ENCODE measurements around the gene HRH3. TPM values are rescaled to one million over a fixed set of nuclear protein-coding genes. Genes with fewer than 3 reads are reported as not detected.
A peak's percentile ranks its signal among the peaks of the same experiment; 100 is the strongest.

The HRH3 gene
- total RNA-seq, 1 donor: not detected

DNA sequence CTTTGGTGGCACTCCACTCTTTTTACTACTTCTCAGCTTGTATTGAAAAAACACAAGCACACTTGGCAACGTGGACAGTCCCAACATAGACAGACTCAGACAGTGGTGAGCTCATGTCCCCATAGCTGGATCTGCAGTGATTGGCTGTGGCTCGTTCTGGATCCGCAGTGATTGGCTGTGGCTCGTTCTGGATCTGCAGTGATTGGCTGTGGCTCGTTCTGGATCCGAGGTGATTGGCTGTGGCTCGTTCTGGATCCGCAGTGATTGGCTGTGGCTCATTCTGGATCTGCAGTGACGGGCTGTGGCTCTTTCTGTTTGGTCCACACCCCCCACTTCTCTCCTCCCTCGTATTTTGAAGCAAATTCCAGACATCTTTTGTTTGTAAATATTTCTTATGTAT, 46.3 kb upstream of the HRH3 start:
- no peak overlapping the region for H3K4me3 ChIP-seq (ENCODE audit: low read depth, low read length)
- DNase-seq (ENCODE audit: low read depth): no peak
- TF ChIP-seq CTCF (IDR thresholded peaks at IDR 0.05; ENCODE audit: insufficient read depth, low read length): no peak

DNA sequence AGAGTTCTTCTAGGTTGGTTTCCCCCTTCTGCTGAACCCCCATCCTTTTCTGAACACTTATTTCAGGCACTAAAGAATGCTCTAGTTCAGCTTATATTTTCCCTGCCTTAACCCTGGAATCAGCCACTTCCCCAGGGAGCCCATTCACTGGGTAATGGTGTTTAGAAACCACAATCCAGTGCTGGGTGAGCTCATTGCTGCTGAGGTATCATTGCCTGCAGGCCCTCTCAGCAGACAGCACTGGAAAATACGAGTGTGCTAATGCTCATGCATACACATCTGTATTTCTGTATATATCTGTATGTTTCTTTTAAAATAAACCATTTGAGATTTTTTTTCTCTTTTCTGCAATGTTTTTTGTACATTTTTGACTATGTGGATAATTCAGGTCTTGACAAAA, 45.3 kb upstream of the HRH3 start:
- no peak for TF ChIP-seq CTCF (IDR thresholded peaks at IDR 0.05; ENCODE audit: insufficient read depth, low read length)
- DNase-seq (ENCODE audit: low read depth): no peak
- H3K4me3 ChIP-seq (ENCODE audit: low read depth, low read length): no peak overlapping the region

GRCh38 chr20:62263396-62263795, 43.3 kb upstream of the HRH3 start:
- H3K4me3 ChIP-seq (ENCODE audit: low read depth, low read length): no peak overlapping the region
- no peak for TF ChIP-seq CTCF (IDR thresholded peaks at IDR 0.05; ENCODE audit: insufficient read depth, low read length)
- DNase-seq (ENCODE audit: low read depth): no peak

GRCh38 chr20:62262064-62262463, 42.0 kb upstream of the HRH3 start:
- no peak for TF ChIP-seq CTCF (IDR thresholded peaks at IDR 0.05; ENCODE audit: insufficient read depth, low read length)
- no peak overlapping the region for H3K4me3 ChIP-seq (ENCODE audit: low read depth, low read length)
- no peak for DNase-seq (ENCODE audit: low read depth)

- TF ChIP-seq CTCF (IDR thresholded peaks at IDR 0.05; ENCODE audit: insufficient read depth, low read length): no peak
- no peak for DNase-seq (ENCODE audit: low read depth)
- H3K4me3 ChIP-seq (ENCODE audit: low read depth, low read length): no peak overlapping the region
These were observed 39.2 kb upstream of the HRH3 start for GRCh38 chr20:62259294-62259565.

- peak; percentile 88 for DNase-seq (ENCODE audit: low read depth)
- no peak overlapping the region for H3K4me3 ChIP-seq (ENCODE audit: low read depth, low read length)
- TF ChIP-seq CTCF (IDR thresholded peaks at IDR 0.05; ENCODE audit: insufficient read depth, low read length): no peak
These were observed 38.6 kb upstream of the HRH3 start for GRCh38 chr20:62258499-62259293.

DNA sequence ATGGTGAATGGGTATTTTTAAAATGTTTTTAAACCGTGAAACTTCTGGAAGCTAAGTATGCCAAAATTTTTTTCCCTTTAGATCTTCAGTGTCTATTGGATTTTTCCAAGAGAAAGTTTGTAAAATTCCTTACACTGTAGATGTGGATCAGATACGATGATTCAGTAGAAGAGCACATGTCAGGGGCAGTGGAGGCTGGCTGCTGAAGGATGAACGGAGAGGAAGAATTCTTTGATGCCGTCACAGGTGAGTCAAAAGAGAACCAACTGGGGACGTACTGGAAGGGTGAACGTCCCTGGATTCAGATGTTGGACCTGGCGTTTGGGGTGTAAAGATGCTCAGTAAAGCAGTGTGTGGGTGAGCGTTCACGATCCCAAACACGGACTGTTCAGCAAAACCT, 35.9 kb upstream of the HRH3 start:
- no peak overlapping the region for H3K4me3 ChIP-seq (ENCODE audit: low read depth, low read length)
- DNase-seq (ENCODE audit: low read depth): no peak
- TF ChIP-seq CTCF (IDR thresholded peaks at IDR 0.05; ENCODE audit: insufficient read depth, low read length): no peak

All from fibroblast of the aortic adventitia (primary cell).